LNCaP clone FGC (cell line): ENCODE data around the gene TGM5.

ENCODE experiments used
- DNase-seq: peaks from one replicate; pipeline ENCODE4 v3.0.0-alpha.2; 2011; ENCODE audit warnings: low read depth
- H3K4me3 ChIP-seq: 2 replicates; pipeline ENCODE4 v1.5.1; 2011; ENCODE audit warnings: mild to moderate bottlenecking, low read depth, low read length, control low read depth
- CTCF ChIP-seq: IDR thresholded peaks from 2 replicates; pipeline ENCODE4 v1.5.1; 2012; ENCODE audit warnings: mild to moderate bottlenecking; ENCODE audit not compliant: control insufficient read depth, insufficient read depth; ENCODE audit errors: extremely low read depth

Gene TGM5

GRCh38 chr15:43218908-43219706 is 47.6 kb downstream of the TGM5 start:
- DNase-seq, result no peak
- no peak for TF ChIP-seq CTCF
- no peak overlapping the region for H3K4me3 ChIP-seq

GRCh38 chr15:43215961-43216360 is 50.8 kb downstream of the TGM5 start:
- H3K4me3 ChIP-seq, result no peak overlapping the region
- no peak for TF ChIP-seq CTCF
- DNase-seq, result no peak

DNA sequence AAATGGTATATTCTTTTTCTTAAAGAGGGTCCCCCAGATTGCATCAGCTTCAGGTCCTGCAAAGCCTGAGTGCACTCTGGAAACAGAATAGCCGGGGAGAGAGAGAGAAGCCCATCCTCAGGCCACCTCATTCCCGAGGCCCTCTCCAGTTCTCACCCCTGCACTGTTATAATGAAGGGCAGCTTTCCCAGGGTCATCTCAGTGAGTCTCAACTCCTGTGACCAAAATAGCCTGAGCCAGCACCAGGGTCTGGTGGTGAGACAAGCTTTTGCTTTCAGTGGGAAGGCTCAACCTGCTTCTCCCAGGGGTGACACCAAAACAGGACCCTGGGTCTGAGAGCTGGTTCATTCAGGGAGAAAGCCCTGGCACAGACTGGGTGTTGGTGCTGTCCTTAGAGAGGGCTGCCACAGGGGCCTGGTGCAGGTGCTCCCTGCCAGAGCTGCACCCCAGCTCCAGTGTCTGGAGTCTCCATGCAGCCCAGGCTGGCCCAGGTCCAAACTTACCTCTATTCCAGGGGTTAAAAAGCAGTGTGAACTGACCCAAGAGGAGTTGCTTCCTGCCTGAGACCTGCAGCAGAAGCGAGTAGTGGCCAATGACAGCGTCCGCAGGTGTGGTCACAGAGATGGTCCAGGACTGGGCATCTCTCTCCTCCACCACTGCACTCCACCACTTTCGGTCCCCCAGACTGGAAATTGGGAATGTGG is 52.0 kb downstream of the TGM5 start:
- H3K4me3 ChIP-seq, result no peak overlapping the region
- no peak for DNase-seq
- no peak for TF ChIP-seq CTCF

GRCh38 chr15:43214169-43214568 is 52.6 kb downstream of the TGM5 start:
- no peak overlapping the region for H3K4me3 ChIP-seq
- no peak for TF ChIP-seq CTCF
- DNase-seq, result no peak

DNA sequence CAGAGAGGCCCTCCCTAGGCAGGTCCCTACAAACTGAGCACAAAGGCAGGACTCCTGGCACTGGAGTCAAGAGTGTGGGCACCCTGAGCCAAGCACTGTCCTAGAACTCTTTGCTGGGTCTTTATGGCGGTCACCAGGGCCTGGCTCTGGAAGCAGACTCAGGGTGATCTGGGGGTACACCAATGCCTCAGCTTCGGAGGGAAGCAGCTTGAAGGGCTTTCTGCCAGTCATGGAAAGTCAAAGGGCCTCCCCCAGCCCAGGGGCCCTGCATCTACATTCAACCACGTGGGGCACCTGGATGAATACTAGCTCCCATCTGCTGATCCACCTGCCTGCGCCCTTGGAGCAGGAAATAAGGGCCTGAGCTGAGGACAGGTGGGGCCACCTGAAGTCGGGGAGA is 53.3 kb downstream of the TGM5 start:
- DNase-seq, result no peak
- no peak for TF ChIP-seq CTCF
- no peak overlapping the region for H3K4me3 ChIP-seq

GRCh38 chr15:43212951-43213350 is 53.8 kb downstream of the TGM5 start:
- TF ChIP-seq CTCF, result no peak
- no peak for DNase-seq
- H3K4me3 ChIP-seq, result no peak overlapping the region

DNA sequence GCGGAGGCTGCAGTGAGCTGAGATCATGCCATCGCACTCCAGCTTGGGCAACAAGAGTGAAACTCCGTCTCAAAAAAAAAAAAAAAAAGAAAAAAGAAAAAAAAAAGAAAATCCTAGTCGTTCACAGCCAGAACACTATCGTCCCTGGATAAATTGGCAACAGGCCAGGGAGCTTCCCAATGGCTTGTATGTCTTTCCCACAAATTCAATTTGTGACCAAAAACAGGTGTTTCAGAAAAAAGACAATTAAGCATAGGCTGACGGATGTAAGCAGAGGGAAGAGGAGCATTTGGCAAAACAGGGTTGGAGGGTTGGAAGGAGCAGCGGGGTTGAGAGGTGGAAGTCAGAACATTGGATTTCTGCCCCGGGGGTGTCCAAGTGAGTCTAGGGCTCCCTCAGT is 54.4 kb downstream of the TGM5 start:
- no peak overlapping the region for H3K4me3 ChIP-seq
- TF ChIP-seq CTCF, result no peak
- DNase-seq, result no peak
